GM18511 (cell line): Measurements from ENCODE around the gene EBPL.
"Not testable (repeated sequence)": the region's sequence is repeated elsewhere in the genome, so short reads cannot be mapped to it uniquely, and the experiment has no call there.

ENCODE experiments used
- ATAC-seq: cut with Tn5 transposase; IDR thresholded peaks from one replicate; pipeline ENCODE4 v1.9.1; 2021; ENCODE audit warnings: mild to moderate bottlenecking, moderate library complexity; ENCODE audit not compliant: unreplicated experiment

The EBPL gene

GRCh38 chr13:49635599-49636433 is 55.5 kb downstream of the EBPL start:
- peak; percentile 83 for ATAC-seq

GRCh38 chr13:49633710-49634109 is 57.6 kb downstream of the EBPL start:
- ATAC-seq, result no peak

- no peak for ATAC-seq
Measured at GRCh38 chr13:49632156-49632555, 59.1 kb downstream of the EBPL start.

- no peak for ATAC-seq
Measured at GRCh38 chr13:49630580-49630979, 60.7 kb downstream of the EBPL start.

GRCh38 chr13:49629947-49630346 is 61.3 kb downstream of the EBPL start:
- ATAC-seq, result no peak

GRCh38 chr13:49629196-49629938 is 61.9 kb downstream of the EBPL start:
- ATAC-seq, result no peak

GRCh38 chr13:49627831-49628652 is 63.2 kb downstream of the EBPL start, which contains the start of gene ARL11:
TSS of gene ARL11 (plus strand) at chr13:49628507. CDS start at chr13:49630448, 1,941 bp downstream.
- peak; percentile 96 for ATAC-seq

- ATAC-seq, result no peak
Measured at GRCh38 chr13:49625392-49626079, 65.8 kb downstream of the EBPL start.

- no peak for ATAC-seq
Measured at GRCh38 chr13:49624229-49624628, 67.1 kb downstream of the EBPL start.

- no peak for ATAC-seq
Measured at GRCh38 chr13:49622174-49622946, 68.9 kb downstream of the EBPL start.

- ATAC-seq, result peak; percentile 94
Measured at GRCh38 chr13:49620170-49620621, 71.1 kb downstream of the EBPL start.

GRCh38 chr13:49616676-49617065 is 74.6 kb downstream of the EBPL start:
- no peak for ATAC-seq

- no peak for ATAC-seq
Measured at GRCh38 chr13:49615836-49616675, 75.2 kb downstream of the EBPL start.

- not testable (repeated sequence) for ATAC-seq
Measured at GRCh38 chr13:49612042-49612441, 79.2 kb downstream of the EBPL start.
